Loucy (cell line): ENCODE results near the gene CTNNB1.

Experiments
- H2AFZ ChIP-seq: fragments of 200-600 bp; sonication (generic); 2 replicates; pipeline ENCODE4 v1.6.0; 2016; ENCODE audit warnings: antibody characterized with exemption, mild to moderate bottlenecking, low read length, moderate library complexity
- H3F3A ChIP-seq: fragments of 200-600 bp; 2 replicates; pipeline ENCODE4 v1.6.0; 2016; ENCODE audit warnings: antibody characterized with exemption, low read depth, mild to moderate bottlenecking
- H3K27me3 ChIP-seq: fragments of 200-600 bp; sonication (generic); 2 replicates; pipeline ENCODE4 v1.6.1; 2014; ENCODE audit warnings: low read length, mild to moderate bottlenecking; ENCODE audit not compliant: insufficient read depth, poor library complexity, severe bottlenecking
- H3K36me3 ChIP-seq: fragments of 200-600 bp; sonication (generic); 2 replicates; pipeline ENCODE4 v1.6.1; 2016; ENCODE audit warnings: low read length; ENCODE audit not compliant: insufficient read depth
- H3K4me1 ChIP-seq: fragments of 200-600 bp; sonication (generic); 2 replicates; pipeline ENCODE4 v1.5.1; 2014; ENCODE audit warnings: low read length, mild to moderate bottlenecking; ENCODE audit not compliant: insufficient read depth, poor library complexity, severe bottlenecking
- H3K4me2 ChIP-seq: fragments of 200-600 bp; sonication (generic); 2 replicates; pipeline ENCODE4 v1.6.0; 2014; ENCODE audit warnings: antibody characterized with exemption, low read length, low read depth, mild to moderate bottlenecking; ENCODE audit not compliant: poor library complexity, severe bottlenecking
- H3K4me3 ChIP-seq: fragments of 200-600 bp; sonication (generic); 2 replicates; pipeline ENCODE4 v1.5.1; 2014; ENCODE audit warnings: low read length, mild to moderate bottlenecking, mixed read lengths; ENCODE audit not compliant: poor library complexity, severe bottlenecking
- H3K79me2 ChIP-seq: fragments of 200-600 bp; sonication (generic); 2 replicates; pipeline ENCODE4 v1.6.1; 2014; ENCODE audit warnings: low read length; ENCODE audit not compliant: insufficient read depth
- H3K9ac ChIP-seq: fragments of 200-600 bp; sonication (generic); 2 replicates; pipeline ENCODE4 v1.6.0; 2014; ENCODE audit warnings: mild to moderate bottlenecking, low read depth, low read length, moderate library complexity; ENCODE audit not compliant: poor library complexity, severe bottlenecking
- H3K9me2 ChIP-seq: fragments of 200-600 bp; sonication (generic); replicated peaks from 2 replicates; pipeline ENCODE4 v1.6.1; 2016; ENCODE audit warnings: low read depth, low read length, mixed read lengths
- H3K9me3 ChIP-seq: fragments of 200-600 bp; sonication (generic); 2 replicates; pipeline ENCODE4 v1.6.1; 2014; ENCODE audit warnings: mild to moderate bottlenecking, antibody characterized with exemption, low read length, low read depth; ENCODE audit not compliant: insufficient read depth
- H4K20me1 ChIP-seq: fragments of 200-600 bp; sonication (generic); 2 replicates; pipeline ENCODE4 v1.6.0; 2014; ENCODE audit warnings: antibody characterized with exemption, low read length, mild to moderate bottlenecking; ENCODE audit not compliant: insufficient read depth, poor library complexity, severe bottlenecking
- CTCF ChIP-seq: fragments of 200-600 bp; sonication (generic); conservative IDR thresholded peaks from 2 replicates; pipeline ENCODE4 v1.5.1; 2014; ENCODE audit warnings: mild to moderate bottlenecking, antibody characterized with exemption, low read length
- EZH2phosphoT487 ChIP-seq: fragments of 200-600 bp; IDR thresholded peaks from 2 replicates; pipeline ENCODE4 v1.6.1; 2018; ENCODE audit warnings: antibody characterized with exemption, mild to moderate bottlenecking, moderate library complexity, borderline replicate concordance

CTNNB1 gene

GRCh38 chr3:41169023-41169422, 30.3 kb upstream of the CTNNB1 start:
- no peak overlapping the region for H3K4me2 ChIP-seq
- peaks cover 17% of the 10 kb centered on the region for H3K4me1 ChIP-seq
- H3K36me3 ChIP-seq = no peaks in the 10 kb centered on the region
- no peak overlapping the region for H2AFZ ChIP-seq
- no peaks in the 10 kb centered on the region for H3K79me2 ChIP-seq
- no peaks in the 10 kb centered on the region for H3F3A ChIP-seq
- no peaks in the 10 kb centered on the region for H3K27me3 ChIP-seq
- no peak for TF ChIP-seq CTCF
- TF ChIP-seq EZH2phosphoT487 = no peak
- no peaks in the 10 kb centered on the region for H4K20me1 ChIP-seq
- no peak overlapping the region for H3K9ac ChIP-seq
- H3K9me2 ChIP-seq = no peaks in the 10 kb centered on the region
- no peak overlapping the region for H3K4me3 ChIP-seq
- H3K9me3 ChIP-seq = no peaks in the 10 kb centered on the region

- Histone ChIP-seq H3K4me3 (no peak overlapping the region), H3K4me2 (no peak overlapping the region), H3K27me3 (no peaks in the 10 kb centered on the region), H2AFZ (no peak overlapping the region), H3K4me1 (no peaks in the 10 kb centered on the region), H3K36me3 (no peaks in the 10 kb centered on the region), H3K9me3 (no peaks in the 10 kb centered on the region), H3K79me2 (no peaks in the 10 kb centered on the region), H4K20me1 (no peaks in the 10 kb centered on the region), H3K9ac (no peak overlapping the region), H3F3A (no peaks in the 10 kb centered on the region), H3K9me2 (no peaks in the 10 kb centered on the region)
- TF ChIP-seq CTCF (no peak), EZH2phosphoT487 (no peak)
Observed at GRCh38 chr3:41173926-41174885, 25.1 kb upstream of the CTNNB1 start.

- Histone ChIP-seq H3K4me2 (no peak overlapping the region), H2AFZ (no peak overlapping the region), H3K36me3 (no peaks in the 10 kb centered on the region), H3K79me2 (no peaks in the 10 kb centered on the region), H3K9me2 (no peaks in the 10 kb centered on the region), H3F3A (no peaks in the 10 kb centered on the region), H3K27me3 (no peaks in the 10 kb centered on the region), H3K9me3 (no peaks in the 10 kb centered on the region), H3K9ac (no peak overlapping the region), H3K4me1 (no peaks in the 10 kb centered on the region), H3K4me3 (no peak overlapping the region), H4K20me1 (no peaks in the 10 kb centered on the region)
- TF ChIP-seq EZH2phosphoT487 (no peak), CTCF (no peak)
Observed at GRCh38 chr3:41175365-41175764, 23.9 kb upstream of the CTNNB1 start.
